ENCODE results near the gene NALCN. TPM values are rescaled to one million over a fixed set of nuclear protein-coding genes. Genes with fewer than 3 reads are reported as not detected.

NALCN gene
- total RNA-seq, 1 donor from 2014 or later, result 0.81 TPM

GRCh38 chr13:101116341-101116740 lies 300.0 kb downstream of the NALCN start:
- Mint-ChIP-seq H3K27me3 (ENCODE audit: unreplicated experiment) (no peaks in the 10 kb centered on the region), H3K4me3 (ENCODE audit: unreplicated experiment) (no peak overlapping the region), H3K4me1 (ENCODE audit: low read depth, unreplicated experiment) (peaks cover 4% of the 10 kb centered on the region), H3K36me3 (ENCODE audit: unreplicated experiment) (no peaks in the 10 kb centered on the region), H3K9me3 (ENCODE audit: unreplicated experiment) (no peaks in the 10 kb centered on the region), H3K27ac (ENCODE audit: unreplicated experiment) (no peak overlapping the region)
- DNase-seq, result no peak
- no peak for TF ChIP-seq CTCF (IDR thresholded peaks at IDR 0.05; ENCODE audit: partially characterized antibody, unreplicated experiment)

GRCh38 chr13:101115762-101116171 lies 300.5 kb downstream of the NALCN start:
- Mint-ChIP-seq H3K4me1 (ENCODE audit: low read depth, unreplicated experiment) (peaks cover 2% of the 10 kb centered on the region), H3K36me3 (ENCODE audit: unreplicated experiment) (no peaks in the 10 kb centered on the region), H3K27me3 (ENCODE audit: unreplicated experiment) (no peaks in the 10 kb centered on the region), H3K9me3 (ENCODE audit: unreplicated experiment) (no peaks in the 10 kb centered on the region), H3K27ac (ENCODE audit: unreplicated experiment) (no peak overlapping the region), H3K4me3 (ENCODE audit: unreplicated experiment) (no peak overlapping the region)
- no peak for DNase-seq
- no peak for TF ChIP-seq CTCF (IDR thresholded peaks at IDR 0.05; ENCODE audit: partially characterized antibody, unreplicated experiment)

- Mint-ChIP-seq H3K9me3 (ENCODE audit: unreplicated experiment) (no peaks in the 10 kb centered on the region), H3K27me3 (ENCODE audit: unreplicated experiment) (no peaks in the 10 kb centered on the region), H3K27ac (ENCODE audit: unreplicated experiment) (no peak overlapping the region), H3K4me3 (ENCODE audit: unreplicated experiment) (no peak overlapping the region), H3K36me3 (ENCODE audit: unreplicated experiment) (no peaks in the 10 kb centered on the region), H3K4me1 (ENCODE audit: low read depth, unreplicated experiment) (no peaks in the 10 kb centered on the region)
- no peak for TF ChIP-seq CTCF (IDR thresholded peaks at IDR 0.05; ENCODE audit: partially characterized antibody, unreplicated experiment)
- no peak for DNase-seq
These were observed 304.4 kb downstream of the NALCN start for GRCh38 chr13:101111894-101112293.

- Mint-ChIP-seq H3K27ac (ENCODE audit: unreplicated experiment) (no peak overlapping the region), H3K4me1 (ENCODE audit: low read depth, unreplicated experiment) (no peaks in the 10 kb centered on the region), H3K36me3 (ENCODE audit: unreplicated experiment) (peaks cover 4% of the 10 kb centered on the region), H3K9me3 (ENCODE audit: unreplicated experiment) (no peaks in the 10 kb centered on the region), H3K4me3 (ENCODE audit: unreplicated experiment) (no peak overlapping the region), H3K27me3 (ENCODE audit: unreplicated experiment) (no peaks in the 10 kb centered on the region)
- no peak for TF ChIP-seq CTCF (IDR thresholded peaks at IDR 0.05; ENCODE audit: partially characterized antibody, unreplicated experiment)
- no peak for DNase-seq
These were observed 307.3 kb downstream of the NALCN start for GRCh38 chr13:101109005-101109404.

- Mint-ChIP-seq H3K4me1 (ENCODE audit: low read depth, unreplicated experiment) (no peaks in the 10 kb centered on the region), H3K36me3 (ENCODE audit: unreplicated experiment) (no peaks in the 10 kb centered on the region), H3K27me3 (ENCODE audit: unreplicated experiment) (peaks cover 3% of the 10 kb centered on the region), H3K9me3 (ENCODE audit: unreplicated experiment) (peaks cover 3% of the 10 kb centered on the region), H3K4me3 (ENCODE audit: unreplicated experiment) (no peak overlapping the region), H3K27ac (ENCODE audit: unreplicated experiment) (no peak overlapping the region)
- DNase-seq, result no peak
- TF ChIP-seq CTCF (IDR thresholded peaks at IDR 0.05; ENCODE audit: partially characterized antibody, unreplicated experiment), result no peak
These were observed 317.4 kb downstream of the NALCN start for GRCh38 chr13:101098873-101099272.

All from glutamatergic neuron (in vitro differentiated cells).